GM23338 (cell line): ENCODE measurements around the gene GRIK1. TPM values are rescaled to one million over a fixed set of nuclear protein-coding genes. Genes with fewer than 3 reads are reported as not detected.
A peak's percentile ranks its signal among the peaks of the same experiment; 100 is the strongest.

ENCODE experiments used
- ATAC-seq: fragments of 200-7000 bp; cut with Tn5 transposase; 3 replicates; pipeline ENCODE4 v1.9.1; 2020
- DNase-seq: peaks from one replicate; pipeline ENCODE4 v3.0.0-alpha.2; 2015; ENCODE audit warnings: low spot score
- H2AFZ ChIP-seq: fragments of 200-600 bp; sonication (generic); 2 replicates; pipeline ENCODE4 v1.8.0; 2016; ENCODE audit warnings: antibody characterized with exemption, mild to moderate bottlenecking, moderate library complexity
- H3F3A ChIP-seq: fragments of 200-600 bp; sonication (generic); replicated peaks from 2 replicates; pipeline ENCODE4 v1.8.0; 2017; ENCODE audit warnings: antibody characterized with exemption, mixed run types, low read depth
- H3K27ac ChIP-seq: fragments of 200-600 bp; sonication (generic); 2 replicates; pipeline ENCODE4 v1.6.1; 2016; ENCODE audit warnings: low read depth
- H3K27me3 ChIP-seq: fragments of 200-600 bp; sonication (generic); 2 replicates; pipeline ENCODE4 v1.8.0; 2016; ENCODE audit warnings: mild to moderate bottlenecking, mixed run types, moderate library complexity; ENCODE audit not compliant: insufficient read depth
- H3K36me3 ChIP-seq: fragments of 200-600 bp; sonication (generic); 2 replicates; pipeline ENCODE4 v1.8.0; 2016; ENCODE audit warnings: mild to moderate bottlenecking; ENCODE audit not compliant: insufficient read depth
- H3K4me1 ChIP-seq: fragments of 200-600 bp; sonication (generic); 2 replicates; pipeline ENCODE4 v1.8.0; 2016; ENCODE audit warnings: mild to moderate bottlenecking, moderate library complexity; ENCODE audit not compliant: insufficient read depth
- H3K4me2 ChIP-seq: fragments of 200-600 bp; sonication (generic); 2 replicates; pipeline ENCODE4 v1.7.1; 2017; ENCODE audit warnings: mixed run types
- H3K4me3 ChIP-seq: fragments of 200-600 bp; sonication (generic); 2 replicates; pipeline ENCODE4 v1.6.1; 2016; ENCODE audit warnings: mixed run types
- H3K79me2 ChIP-seq: fragments of 200-600 bp; sonication (generic); replicated peaks from 2 replicates; pipeline ENCODE4 v1.8.0; 2017; ENCODE audit warnings: mild to moderate bottlenecking; ENCODE audit not compliant: insufficient read depth
- H3K9me2 ChIP-seq: fragments of 200-600 bp; sonication (generic); 2 replicates; pipeline ENCODE4 v1.8.0; 2017; ENCODE audit not compliant: insufficient read depth
- H4K20me1 ChIP-seq: fragments of 200-600 bp; sonication (generic); replicated peaks from 2 replicates; pipeline ENCODE4 v1.8.0; 2017; ENCODE audit warnings: mild to moderate bottlenecking; ENCODE audit not compliant: insufficient read depth
- H3K27ac Mint-ChIP-seq: 2 replicates; pipeline ENCODE4 v1.8.0; 2020; ENCODE audit warnings: inconsistent platforms, mild to moderate bottlenecking, moderate library complexity, mixed read lengths
- H3K27me3 Mint-ChIP-seq: 3 replicates; pipeline ENCODE4 v1.8.0; 2022; ENCODE audit warnings: low read depth, mild to moderate bottlenecking, moderate library complexity, mixed read lengths, inconsistent platforms; ENCODE audit not compliant: insufficient read depth, poor library complexity
- H3K36me3 Mint-ChIP-seq: 3 replicates; pipeline ENCODE4 v1.8.0; 2021; ENCODE audit warnings: low read depth, mild to moderate bottlenecking, inconsistent platforms, moderate library complexity, mixed read lengths
- H3K4me1 Mint-ChIP-seq: 3 replicates; pipeline ENCODE4 v1.8.0; 2020; ENCODE audit warnings: mild to moderate bottlenecking, inconsistent platforms, mixed read lengths
- H3K4me3 Mint-ChIP-seq: 3 replicates; pipeline ENCODE4 v1.8.0; 2021; ENCODE audit warnings: moderate library complexity, mild to moderate bottlenecking, inconsistent platforms, mixed read lengths
- H3K9me3 Mint-ChIP-seq: 3 replicates; pipeline ENCODE4 v1.8.0; 2020; ENCODE audit warnings: moderate library complexity, mild to moderate bottlenecking, inconsistent platforms, mixed read lengths
- CTCF ChIP-seq, 2 experiments: fragments of 200-600 bp in 1 of 2; sonication (generic) in 1 of 2; conservative IDR thresholded peaks; 2 replicates each; pipeline versions ENCODE4 v1.5.1 to v1.6.1; 2016 to 2017; ENCODE audit warnings: antibody characterized with exemption in 2 of 2, low read depth in 2 of 2, mild to moderate bottlenecking in 2 of 2, moderate library complexity in 1 of 2
- EZH2 ChIP-seq: fragments of 200-600 bp; sonication (generic); IDR thresholded peaks from one replicate; pipeline ENCODE4 v1.8.0; 2017; ENCODE audit warnings: antibody characterized with exemption, mild to moderate bottlenecking, low read depth; ENCODE audit not compliant: unreplicated experiment
- EZH2phosphoT487 ChIP-seq: fragments of 200-600 bp; sonication (generic); IDR thresholded peaks from one replicate; pipeline ENCODE4 v1.8.1; 2018; ENCODE audit warnings: antibody characterized with exemption; ENCODE audit not compliant: unreplicated experiment
- JUNB ChIP-seq: IDR thresholded peaks from one replicate; pipeline ENCODE4 v1.6.1; 2016; ENCODE audit warnings: antibody characterized with exemption; ENCODE audit not compliant: unreplicated experiment
- POLR2AphosphoS5 ChIP-seq: IDR thresholded peaks from 2 replicates; pipeline ENCODE4 v1.6.1; 2016; ENCODE audit warnings: antibody characterized with exemption, low read depth
- REST ChIP-seq: IDR thresholded peaks from one replicate; pipeline ENCODE4 v1.6.1; 2018; ENCODE audit warnings: antibody characterized with exemption; ENCODE audit not compliant: unreplicated experiment
- ZNF114 ChIP-seq: fragments of 250-450 bp; sonication (Bioruptor Pico); IDR thresholded peaks from 2 replicates; pipeline ENCODE4 v1.5.0; 2020; ENCODE audit warnings: mild to moderate bottlenecking, moderate library complexity
- ZNF331 ChIP-seq: fragments of 250-450 bp; sonication (Bioruptor Pico); IDR thresholded peaks from 2 replicates; pipeline ENCODE4 v1.5.0; 2020; ENCODE audit warnings: low read depth, mild to moderate bottlenecking, moderate library complexity
- ZNF462 ChIP-seq: fragments of 250-450 bp; sonication (Bioruptor Pico); IDR thresholded peaks from 2 replicates; pipeline ENCODE4 v1.5.0; 2020; ENCODE audit warnings: mild to moderate bottlenecking, moderate library complexity
- polyA plus RNA-seq: library from polyadenylated mRNA; unstranded; fragments of >200 nt; fragmentation: Nextera tagmentation; extraction: Ambion mirVana; gene quantifications from 2 replicates; pipeline ENCODE4 v1.2.1, GENCODE V29; 2016
- total RNA-seq: library from RNA; depleted of rRNA; stranded (reverse); fragments of >200 nt; shearing (Covaris generic); gene quantifications from 2 replicates; pipeline ENCODE4 v1.2.3, GENCODE V29; 2014

GRIK1 gene
- total and polyA plus RNA-seq, 2 experiments from 2014 or later = 0.18 to 0.42 TPM

- Histone ChIP-seq H3K79me2 (no peaks in the 10 kb centered on the region), H3K9me2 (no peaks in the 10 kb centered on the region), H3K4me3 (peak overlapping the region; percentile 87), H3K27me3 (peaks cover 62% of the 10 kb centered on the region), H3F3A (no peaks in the 10 kb centered on the region), H3K36me3 (no peaks in the 10 kb centered on the region), H4K20me1 (peaks cover 4% of the 10 kb centered on the region; the same call in 1 of the 2 replicates), H3K4me2 (peak overlapping the region; percentile 98), H3K27ac (no peak overlapping the region), H3K4me1 (peaks cover 5% of the 10 kb centered on the region; the same call in 1 of the 2 replicates), H2AFZ (peak overlapping the region; percentile 100)
- no peak overlapping the region for H3K27ac Mint-ChIP-seq
- ATAC-seq = peak; percentile 83
- peak; percentile 53 for DNase-seq
- peak overlapping the region; percentile 82 for H3K4me3 Mint-ChIP-seq
- H3K4me1 Mint-ChIP-seq = peaks cover 4% of the 10 kb centered on the region
- no peaks in the 10 kb centered on the region for H3K36me3 Mint-ChIP-seq
- peaks cover 36% of the 10 kb centered on the region for H3K27me3 Mint-ChIP-seq
- TF ChIP-seq EZH2 = peak; percentile 49
- no peak for TF ChIP-seq ZNF114 (CRISPR knock-in tag)
- no peaks in the 10 kb centered on the region; the same call in 2 of the 3 replicates for H3K9me3 Mint-ChIP-seq
Observed at GRCh38 chr21:29939104-29939923, 482 bp downstream of the GRIK1 start.

- Histone ChIP-seq H3K79me2 (no peaks in the 10 kb centered on the region), H3K4me3 (peak overlapping the region; percentile 87), H3K9me2 (no peaks in the 10 kb centered on the region), H3K36me3 (no peaks in the 10 kb centered on the region), H4K20me1 (peaks cover 4% of the 10 kb centered on the region; the same call in 1 of the 2 replicates), H3K27me3 (peaks cover 62% of the 10 kb centered on the region), H3K4me1 (peaks cover 5% of the 10 kb centered on the region; the same call in 1 of the 2 replicates), H2AFZ (peak overlapping the region; percentile 100), H3K4me2 (peak overlapping the region; percentile 98), H3F3A (no peaks in the 10 kb centered on the region), H3K27ac (no peak overlapping the region)
- H3K36me3 Mint-ChIP-seq = no peaks in the 10 kb centered on the region
- H3K4me1 Mint-ChIP-seq = peaks cover 4% of the 10 kb centered on the region
- H3K4me3 Mint-ChIP-seq = peak overlapping the region; percentile 82
- H3K9me3 Mint-ChIP-seq = no peaks in the 10 kb centered on the region; the same call in 2 of the 3 replicates
- DNase-seq (no peak), ATAC-seq (peak; percentile 68)
- peaks cover 36% of the 10 kb centered on the region for H3K27me3 Mint-ChIP-seq
- H3K27ac Mint-ChIP-seq = no peak overlapping the region
- no peak for TF ChIP-seq POLR2AphosphoS5
- no peak for TF ChIP-seq REST
- no peak for TF ChIP-seq JUNB
- TF ChIP-seq CTCF (conservative IDR thresholded peaks at IDR 0.05; ENCODE audit: low read depth in 2 of 2) = no peak
- no peak for TF ChIP-seq EZH2phosphoT487
- no peak for TF ChIP-seq ZNF462 (CRISPR knock-in tag)
- no peak for TF ChIP-seq ZNF331 (CRISPR knock-in tag)
Observed at GRCh38 chr21:29938776-29939103, 1.1 kb downstream of the GRIK1 start.
